Mesodermal cell (in vitro differentiated cells): ENCODE data around the gene USP36.
"Not testable (repeated sequence)": the region's sequence is repeated elsewhere in the genome, so short reads cannot be mapped to it uniquely, and the experiment has no call there.

Source experiments
- H3K27ac ChIP-seq: 2 replicates; pipeline ENCODE4 v1.7.0; 2013; ENCODE audit warnings: mild to moderate bottlenecking, low read depth, low read length, moderate library complexity; ENCODE audit not compliant: severe bottlenecking
- H3K36me3 ChIP-seq: 2 replicates; pipeline ENCODE4 v1.7.1; 2013; ENCODE audit warnings: mild to moderate bottlenecking, low read length, moderate library complexity; ENCODE audit not compliant: control insufficient read depth, insufficient read depth
- H3K4me1 ChIP-seq: one replicate; pipeline ENCODE4 v1.7.1; 2013; ENCODE audit warnings: mild to moderate bottlenecking, low read length; ENCODE audit not compliant: insufficient read depth, control insufficient read depth, poor library complexity, severe bottlenecking
- H3K4me3 ChIP-seq: 2 replicates; pipeline ENCODE4 v1.7.0; 2013; ENCODE audit warnings: low read length, control low read depth, mild to moderate bottlenecking; ENCODE audit not compliant: insufficient read depth, poor library complexity, severe bottlenecking; ENCODE audit errors: extremely low read depth
- H3K9me3 ChIP-seq: 2 replicates; pipeline ENCODE4 v1.7.1; 2013; ENCODE audit warnings: mild to moderate bottlenecking, low read length, moderate library complexity; ENCODE audit not compliant: control insufficient read depth
- WGBS, 2 experiments: methylation state at CpG; one replicate each; pipeline ENCODE4 v1.1.5; 2013; ENCODE audit warnings: missing lambda C conversion rate in 2 of 2; ENCODE audit not compliant: insufficient coverage in 2 of 2; 5-methylcytosine and 5-hydroxymethylcytosine counted together

USP36 gene

GRCh38 chr17:78780335-78780734 lies 60.3 kb downstream of the USP36 start:
- 90 to 100% methylated on average over 1 to 2 of the region's 6 CpGs for WGBS, 2 experiments
- Histone ChIP-seq H3K27ac (no peak overlapping the region), H3K9me3 (no peaks in the 10 kb centered on the region), H3K4me1 (no peaks in the 10 kb centered on the region), H3K36me3 (no peaks in the 10 kb centered on the region), H3K4me3 (no peak overlapping the region)

DNA sequence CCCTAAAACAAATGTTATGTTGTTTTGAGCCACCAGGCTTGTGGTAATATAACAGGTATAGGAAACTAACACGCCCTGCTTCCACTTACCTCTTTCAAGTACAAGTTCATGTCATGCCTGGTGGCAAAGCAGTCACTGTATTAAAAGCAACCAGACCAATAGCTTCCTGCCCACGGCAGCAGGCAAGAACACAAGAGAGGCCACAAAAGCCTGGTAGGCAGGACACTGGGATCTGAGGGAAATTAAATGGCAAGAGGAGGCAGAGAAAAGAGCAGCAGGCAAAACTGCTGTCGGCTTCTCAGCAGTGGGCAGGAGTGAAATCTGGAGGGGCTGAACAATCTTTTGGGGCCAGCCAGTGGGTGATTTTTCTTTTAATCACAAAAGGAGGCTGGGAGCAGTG lies 60.8 kb downstream of the USP36 start:
- Histone ChIP-seq H3K27ac (no peak overlapping the region), H3K9me3 (no peaks in the 10 kb centered on the region), H3K36me3 (no peaks in the 10 kb centered on the region), H3K4me1 (no peaks in the 10 kb centered on the region), H3K4me3 (no peak overlapping the region)
- WGBS, 2 experiments, result 92 to 96% methylated on average over 1 to 2 of the region's 3 CpGs

DNA sequence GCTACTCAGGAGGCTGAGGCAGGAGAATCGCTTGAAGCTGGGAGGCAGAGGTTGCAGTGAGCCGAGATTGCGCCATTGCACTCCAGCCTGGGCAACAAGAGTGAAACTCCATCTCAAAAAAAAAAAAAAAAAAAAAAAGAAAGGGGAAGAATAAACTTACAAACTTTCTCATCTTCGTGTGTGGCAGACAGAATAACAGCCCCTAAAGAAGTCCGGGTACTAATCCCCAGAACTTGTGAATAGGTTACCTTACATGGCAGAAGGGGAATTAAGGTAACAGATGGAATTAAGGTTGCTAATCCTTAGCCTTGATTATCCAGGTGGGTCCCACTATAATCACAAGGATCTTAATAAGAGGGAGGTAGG lies 61.3 kb downstream of the USP36 start:
- WGBS, 2 experiments, result 90 to 100% methylated on average over 1 to 2 of the region's 5 CpGs
- not testable (repeated sequence) for H3K9me3 ChIP-seq, H3K27ac ChIP-seq, H3K4me3 ChIP-seq, H3K36me3 ChIP-seq, H3K4me1 ChIP-seq

DNA sequence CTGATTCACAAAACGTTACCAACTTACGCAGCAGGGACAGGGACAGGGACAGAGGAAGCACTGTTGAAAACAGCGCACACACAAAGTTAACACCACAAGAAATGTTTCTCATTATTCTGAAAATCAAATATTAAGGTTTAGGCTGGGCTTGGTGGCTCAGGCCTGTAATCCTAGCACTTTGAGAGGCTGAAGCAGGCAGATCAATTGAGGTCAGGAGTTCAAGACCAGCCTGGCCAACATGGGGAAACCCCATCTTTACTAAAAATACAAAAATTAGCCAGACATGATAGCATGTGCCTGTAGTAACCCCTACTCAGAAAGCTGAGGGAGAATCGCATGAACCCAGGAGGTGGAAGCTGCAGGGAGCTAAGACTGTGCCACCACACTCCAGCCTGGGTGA lies 62.7 kb downstream of the USP36 start:
- Histone ChIP-seq H3K36me3 (no peaks in the 10 kb centered on the region), H3K9me3 (no peaks in the 10 kb centered on the region), H3K4me1 (no peaks in the 10 kb centered on the region), H3K27ac (no peak overlapping the region), H3K4me3 (no peak overlapping the region)
- WGBS, 2 experiments, result 100% methylated on average over 1 to 3 of the region's 4 CpGs

GRCh38 chr17:78774956-78775571 lies 65.5 kb downstream of the USP36 start:
- 84 to 93% methylated on average over 7 to 9 of the region's 12 CpGs for WGBS, 2 experiments
- no peaks in the 10 kb centered on the region for H3K9me3 ChIP-seq
- H3K27ac ChIP-seq, result no peak overlapping the region

DNA sequence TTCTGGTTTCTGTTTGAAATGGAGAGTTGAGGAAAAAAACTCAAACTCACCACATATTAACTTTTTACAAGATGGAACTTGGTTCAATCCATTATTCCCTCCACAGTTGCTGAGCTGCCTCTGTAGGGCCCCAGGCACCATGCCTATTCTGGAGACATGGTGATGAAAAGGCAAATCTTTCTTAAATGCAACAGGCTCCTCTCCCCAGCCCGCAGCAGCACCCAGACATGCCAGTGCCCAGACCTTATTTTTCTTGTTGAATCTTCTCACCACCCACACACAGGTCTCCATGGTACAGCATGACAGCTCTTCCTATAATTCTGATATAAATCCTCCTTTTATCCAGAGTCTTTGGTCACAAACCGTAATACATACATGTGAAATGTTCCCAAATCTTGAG lies 66.2 kb downstream of the USP36 start:
- Histone ChIP-seq H3K9me3 (no peaks in the 10 kb centered on the region), H3K4me1 (no peaks in the 10 kb centered on the region), H3K4me3 (no peak overlapping the region), H3K36me3 (no peaks in the 10 kb centered on the region), H3K27ac (no peak overlapping the region)
- 96 to 100% methylated on average over 2 of the region's 2 CpGs for WGBS, 2 experiments

More at GRCh38 chr17:78774956-78775571, 65.5 kb downstream of the USP36 start:
- Histone ChIP-seq H3K4me3 (no peak overlapping the region), H3K36me3 (no peaks in the 10 kb centered on the region), H3K4me1 (no peaks in the 10 kb centered on the region)

- Histone ChIP-seq H3K9me3 (no peaks in the 10 kb centered on the region), H3K4me3 (no peak overlapping the region), H3K4me1 (no peaks in the 10 kb centered on the region), H3K36me3 (no peaks in the 10 kb centered on the region), H3K27ac (no peak overlapping the region)
- WGBS, 2 experiments, result 96 to 97% methylated on average over 3 to 4 of the region's 6 CpGs
Measured at GRCh38 chr17:78771758-78772382, 68.7 kb downstream of the USP36 start.

- H3K27ac ChIP-seq, result no peak overlapping the region
- 85 to 87% methylated on average over 3 to 7 of the region's 7 CpGs for WGBS, 2 experiments
Measured at GRCh38 chr17:78769196-78769773, 71.3 kb downstream of the USP36 start.

DNA sequence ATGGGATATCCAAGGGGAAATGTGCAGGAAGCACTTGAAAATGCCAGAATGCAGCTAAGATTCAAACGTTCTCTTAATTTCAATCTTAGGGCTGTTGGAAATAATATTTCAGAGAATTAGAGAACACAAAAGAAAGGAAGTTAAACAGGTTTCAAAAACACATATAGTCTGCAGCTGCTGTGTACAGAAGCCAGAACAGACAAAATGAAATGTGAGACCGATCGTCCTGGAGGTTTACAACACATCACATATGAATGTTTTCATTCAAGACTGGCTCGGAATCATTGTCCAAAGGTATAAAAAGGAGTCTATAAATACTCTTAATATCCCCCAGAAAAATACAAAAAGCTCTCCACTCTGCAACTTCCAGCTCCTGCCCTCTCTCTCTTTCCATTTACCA lies 72.8 kb downstream of the USP36 start:
- H3K36me3 ChIP-seq, result no peaks in the 10 kb centered on the region
- H3K4me1 ChIP-seq, result no peaks in the 10 kb centered on the region
- H3K27ac ChIP-seq, result no peak overlapping the region
- no peak overlapping the region for H3K4me3 ChIP-seq
- no peaks in the 10 kb centered on the region for H3K9me3 ChIP-seq
- WGBS, 2 experiments, result 83 to 94% methylated on average over 1 to 4 of the region's 4 CpGs

More at GRCh38 chr17:78769196-78769773, 71.3 kb downstream of the USP36 start:
- Histone ChIP-seq H3K9me3 (no peaks in the 10 kb centered on the region), H3K36me3 (no peaks in the 10 kb centered on the region), H3K4me1 (no peaks in the 10 kb centered on the region), H3K4me3 (no peak overlapping the region)

- H3K27ac ChIP-seq, result no peak overlapping the region
- H3K4me3 ChIP-seq, result no peak overlapping the region
- H3K9me3 ChIP-seq, result no peaks in the 10 kb centered on the region
- H3K4me1 ChIP-seq, result no peaks in the 10 kb centered on the region
- WGBS, 2 experiments, result 98 to 100% methylated on average over 5 of the region's 5 CpGs
- H3K36me3 ChIP-seq, result no peaks in the 10 kb centered on the region
Measured at GRCh38 chr17:78766743-78767294, 73.8 kb downstream of the USP36 start.

DNA sequence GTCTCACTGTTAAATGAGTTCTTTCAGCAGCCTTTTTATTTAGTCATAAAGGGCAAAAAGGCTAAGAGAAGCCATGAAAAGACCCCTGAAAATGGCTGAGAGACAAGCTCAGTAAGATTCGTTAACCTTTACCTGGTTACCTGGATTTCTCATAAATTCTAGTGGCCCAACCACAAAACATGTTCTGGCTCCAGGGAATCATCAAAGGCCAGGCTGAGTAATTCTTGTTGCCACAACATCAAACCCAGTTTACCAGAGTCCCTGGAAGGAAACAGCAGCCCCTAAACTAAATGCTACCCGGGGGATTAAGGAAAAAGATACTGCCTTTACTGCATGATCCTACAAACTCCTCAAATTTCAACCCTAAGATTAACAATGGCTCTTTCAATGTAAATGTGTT lies 74.4 kb downstream of the USP36 start:
- no peaks in the 10 kb centered on the region for H3K36me3 ChIP-seq
- H3K4me1 ChIP-seq, result no peaks in the 10 kb centered on the region
- 90 to 93% methylated on average over 2 of the region's 2 CpGs for WGBS, 2 experiments
- H3K4me3 ChIP-seq, result no peak overlapping the region
- no peaks in the 10 kb centered on the region for H3K9me3 ChIP-seq
- no peak overlapping the region for H3K27ac ChIP-seq
